Activated T-cell treated with anti-CD3 and anti-CD28 coated beads, Interleukin-2, amount 50 U/mL, for 48 hours (primary cell): Measurements from ENCODE around the gene EFCAB6.

Source experiments
- DNase-seq, 2 experiments: peaks; one replicate each; pipeline ENCODE4 v3.0.0-alpha.2; 2020

The EFCAB6 gene

DNA sequence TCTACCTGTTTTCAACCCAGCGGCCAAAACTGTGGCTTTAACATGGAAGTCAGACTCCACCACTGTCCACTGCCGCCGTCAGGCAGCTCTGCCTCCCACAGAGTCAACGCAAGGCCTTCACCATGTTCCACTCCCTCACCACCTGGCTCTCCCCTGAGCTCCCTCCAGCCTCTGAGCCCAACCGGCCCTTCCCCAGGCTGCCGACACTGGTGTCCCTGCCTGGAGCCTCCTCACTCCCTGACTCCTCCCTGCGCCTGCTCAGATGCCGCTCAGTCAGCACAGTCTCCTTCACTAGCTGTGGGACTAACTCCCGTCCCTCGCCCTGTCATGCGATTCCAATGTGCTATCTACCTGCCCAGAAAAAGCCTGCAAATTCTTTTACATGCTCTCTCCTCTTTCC lies 33.9 kb upstream of the EFCAB6 start:
- DNase-seq, result no peak

DNA sequence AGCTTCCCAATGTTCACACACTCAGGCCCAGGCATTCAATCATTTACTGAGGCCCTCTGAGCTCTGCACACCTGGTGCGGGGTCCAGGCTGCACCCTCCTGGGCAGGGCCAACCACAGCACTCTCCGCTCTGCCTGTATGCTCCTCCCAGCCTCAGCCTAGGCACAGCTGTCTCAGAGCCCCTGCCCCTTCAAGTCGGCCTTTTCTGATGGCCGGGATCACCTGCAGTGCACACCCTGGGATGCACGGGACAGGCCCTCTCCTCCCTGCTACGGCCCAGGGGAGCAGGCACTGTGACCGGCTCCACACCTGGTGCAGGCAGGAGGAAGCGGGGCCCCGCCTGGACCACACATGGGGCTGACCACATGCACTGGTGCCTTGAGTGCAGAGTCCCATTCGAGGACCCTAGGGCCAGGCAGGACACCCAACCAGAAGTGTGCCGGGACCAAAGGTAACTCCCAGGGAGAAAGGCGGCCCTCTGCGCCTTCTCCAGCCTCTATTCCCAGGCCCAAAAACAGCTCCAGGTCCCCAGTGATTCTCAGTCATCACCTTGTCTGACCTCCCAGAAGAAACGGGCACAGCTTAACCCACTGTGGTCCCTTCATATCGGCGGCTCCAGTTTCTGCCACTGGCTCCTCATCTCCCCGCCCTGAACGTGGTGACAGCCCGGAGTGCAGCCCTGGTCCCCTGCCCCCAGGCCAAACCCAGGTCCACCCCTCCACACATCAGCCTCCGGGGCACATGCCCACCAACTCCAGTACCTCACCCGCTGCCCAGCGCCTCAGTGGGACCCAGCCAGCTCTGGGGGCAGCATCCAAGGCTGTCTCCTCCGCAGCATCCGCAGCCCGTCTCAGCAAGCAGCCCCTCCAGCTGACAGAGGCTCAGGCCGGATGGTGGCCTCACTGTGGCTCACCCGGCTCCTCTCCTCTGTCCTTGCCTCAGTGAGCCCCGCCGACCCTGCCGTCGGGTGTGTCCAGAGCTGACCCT lies 32.7 kb upstream of the EFCAB6 start:
- no peak for DNase-seq

DNA sequence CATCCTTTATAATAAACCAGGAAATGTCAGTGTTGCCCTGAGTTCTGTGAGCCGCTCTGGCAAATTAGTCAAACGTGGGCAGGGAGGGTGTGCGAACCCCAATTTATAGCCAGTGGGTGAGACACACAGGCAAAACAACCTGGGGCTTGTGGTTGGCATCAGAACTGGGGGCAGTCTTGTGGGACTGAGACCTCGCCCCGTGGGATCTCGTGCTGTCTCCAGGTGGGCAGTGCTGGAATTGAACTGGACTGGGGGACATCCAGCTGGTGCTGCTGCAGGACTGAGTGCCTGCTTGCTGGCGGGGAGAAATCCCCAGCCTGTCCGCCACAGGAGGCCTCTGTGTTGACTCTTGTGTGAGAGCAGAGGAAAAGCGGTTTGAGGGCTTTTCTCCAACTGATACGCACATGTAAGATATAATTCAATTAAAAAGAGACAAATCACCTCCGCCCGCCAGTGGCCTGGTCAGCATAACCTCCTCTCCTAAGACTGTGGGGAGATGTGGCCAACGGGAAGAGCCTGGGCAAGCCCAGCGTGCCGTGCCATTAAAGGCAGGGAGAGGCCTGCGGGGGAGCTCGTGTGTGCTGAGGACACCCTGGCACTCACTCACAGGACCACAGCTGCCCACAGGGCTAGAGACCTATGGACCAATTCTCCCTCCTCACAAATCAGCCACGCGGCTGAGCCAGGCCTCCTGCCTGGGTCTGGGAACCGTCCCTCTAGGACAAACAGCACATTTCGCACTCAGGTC lies 31.9 kb upstream of the EFCAB6 start:
- DNase-seq, result no peak

DNA sequence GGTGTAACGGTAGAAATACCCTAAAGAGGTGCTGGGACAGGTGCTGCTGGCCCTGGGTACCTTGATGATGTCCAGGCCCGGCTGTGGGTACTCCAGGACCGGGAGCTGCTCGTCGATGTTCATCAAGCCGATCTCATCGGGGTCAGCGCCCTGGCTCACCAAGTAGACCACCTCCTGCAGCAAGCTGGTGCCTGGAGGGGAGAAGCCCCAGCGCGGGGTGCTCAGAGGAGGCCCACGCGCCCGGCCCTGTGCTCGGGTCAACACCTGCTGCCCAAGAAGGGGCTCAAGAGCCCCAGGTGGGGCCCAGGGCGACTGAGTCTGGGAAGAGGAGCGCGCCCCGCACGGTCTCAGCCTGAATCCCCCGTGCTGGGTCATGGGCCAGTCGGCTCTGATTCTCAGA lies 29.6 kb upstream of the EFCAB6 start:
- DNase-seq, result no peak

DNA sequence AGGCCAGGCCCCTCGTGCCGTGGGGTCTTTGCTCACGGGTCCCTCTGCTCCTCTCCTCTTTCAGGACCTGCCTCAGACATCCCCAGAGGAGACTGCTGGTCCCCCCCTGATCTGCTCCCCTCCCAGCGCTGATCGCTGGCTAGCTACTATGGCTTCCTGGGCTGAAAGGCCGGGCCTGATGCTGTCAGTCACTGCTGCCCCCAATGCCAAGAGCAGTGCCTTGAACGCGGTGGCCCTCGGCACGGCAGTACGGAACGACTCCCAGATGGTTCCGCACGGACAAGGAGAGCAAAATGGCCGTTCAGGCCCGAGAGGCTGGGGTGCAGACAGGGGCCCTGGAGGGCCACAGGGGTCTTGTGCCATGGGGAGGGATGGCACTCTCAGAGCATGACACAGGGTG lies 28.7 kb upstream of the EFCAB6 start:
- DNase-seq, result no peak

DNA sequence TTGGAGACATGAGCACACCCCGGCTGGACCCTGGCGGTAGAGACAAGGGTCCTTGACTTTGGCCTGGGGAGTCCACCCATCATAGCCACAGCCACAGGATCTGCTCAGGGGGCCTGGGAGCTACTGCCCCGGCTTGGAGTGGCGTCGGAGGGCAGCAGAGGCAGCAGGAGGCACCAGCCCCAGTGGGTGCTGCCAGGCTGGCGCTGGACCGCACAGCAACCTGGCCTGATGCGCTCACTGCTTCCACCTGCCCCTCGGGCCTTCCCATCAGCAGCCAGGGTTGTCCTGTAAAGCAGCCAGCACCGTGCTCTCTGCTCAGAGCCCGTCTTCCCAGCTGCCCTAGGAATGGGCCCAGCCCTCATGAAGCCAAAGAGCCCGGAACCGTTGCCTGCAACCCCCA lies 28.3 kb upstream of the EFCAB6 start:
- DNase-seq, result no peak

DNA sequence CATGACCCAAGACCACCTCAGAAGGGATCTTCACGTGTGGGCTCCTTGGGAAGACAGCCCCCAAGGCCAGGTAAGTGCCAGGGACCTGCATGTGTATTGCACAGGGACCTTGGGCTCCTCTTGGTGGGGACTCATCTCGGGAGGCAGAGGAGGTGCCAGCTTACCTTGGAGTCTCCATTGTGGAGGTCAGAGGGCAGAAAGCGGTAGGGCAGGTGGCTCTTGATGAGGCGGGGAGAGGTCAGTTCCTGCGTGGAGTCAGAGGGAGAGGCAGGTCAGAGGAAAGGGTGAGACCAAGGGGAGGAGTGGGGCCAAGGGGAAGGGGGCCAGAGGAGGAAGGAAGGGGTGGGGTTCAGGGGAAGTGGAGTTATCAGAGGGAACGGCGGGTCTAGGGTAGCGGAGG lies 27.7 kb upstream of the EFCAB6 start:
- DNase-seq, result no peak

DNA sequence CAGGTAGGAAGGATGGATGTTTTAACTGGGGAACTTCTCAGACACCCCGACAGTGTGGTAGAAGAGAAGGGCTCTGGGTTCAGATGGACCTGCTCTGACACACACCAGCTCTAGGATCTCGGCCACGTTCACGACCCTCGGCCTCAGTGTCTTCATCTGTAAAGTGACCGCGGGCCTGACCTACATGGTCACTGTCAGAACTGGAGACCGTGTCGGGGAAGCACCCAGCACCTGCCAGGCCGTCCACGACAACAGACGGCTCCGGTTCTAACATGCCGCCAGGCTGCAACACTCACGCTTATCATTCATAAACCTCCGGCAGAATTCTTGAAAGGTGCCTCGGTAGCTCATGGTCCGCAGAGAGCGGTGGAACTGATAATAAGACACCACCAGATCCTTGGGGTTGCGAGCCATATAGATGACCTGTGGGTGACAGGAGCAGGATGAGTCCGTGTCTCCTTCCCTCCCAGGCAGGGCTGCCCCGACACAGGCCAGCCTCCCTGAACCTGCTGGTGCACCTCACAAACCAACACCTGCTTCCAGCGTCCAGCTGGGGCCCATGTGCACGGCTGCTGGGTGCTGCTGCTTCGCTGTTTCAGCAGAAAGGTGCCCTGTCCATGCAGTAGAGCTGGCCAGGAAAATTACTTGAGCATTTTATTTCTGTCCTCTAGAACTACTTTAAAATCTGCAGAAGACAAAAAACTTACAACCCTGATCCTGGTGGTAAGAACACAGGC lies 26.6 kb upstream of the EFCAB6 start:
- no peak for DNase-seq

DNA sequence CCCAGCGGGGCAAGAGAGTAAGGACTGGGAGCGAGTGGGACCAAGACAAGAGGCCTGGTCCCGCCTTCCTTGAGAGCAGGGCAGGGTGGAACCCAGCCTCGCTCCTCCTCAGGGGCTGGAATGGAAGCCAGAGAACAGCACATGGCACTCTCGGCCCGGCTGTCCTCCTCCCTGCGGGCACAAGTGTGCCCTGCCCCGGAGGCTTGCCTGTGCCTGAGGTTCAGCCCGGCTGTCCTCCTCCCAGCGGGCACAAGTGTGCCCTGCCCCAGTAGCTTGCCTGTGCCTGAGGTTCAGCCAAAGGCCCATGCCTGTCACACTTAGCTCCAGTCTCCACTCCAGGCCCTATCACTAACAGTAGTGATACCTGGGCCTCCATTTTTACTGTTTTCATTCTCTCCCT lies 26.1 kb upstream of the EFCAB6 start:
- DNase-seq, result no peak

DNA sequence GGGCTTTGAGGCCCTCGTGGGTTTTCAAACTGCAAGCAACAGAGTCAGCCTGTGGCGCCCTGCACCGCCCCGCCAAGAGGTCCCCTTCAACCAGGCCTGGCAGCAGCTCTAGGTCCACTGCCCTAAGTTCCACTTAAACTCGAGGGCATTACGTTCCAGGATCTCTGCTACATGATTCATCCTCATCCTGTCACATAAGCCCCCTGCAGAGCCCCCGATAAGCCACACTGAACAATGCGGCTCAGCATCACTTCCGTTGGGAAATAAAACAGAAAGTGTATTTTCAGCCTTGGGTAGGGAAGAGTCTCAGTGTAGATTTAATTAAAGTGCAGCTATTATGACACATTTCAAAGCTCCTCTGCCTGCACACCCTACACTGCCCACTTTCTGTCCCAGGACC lies 25.6 kb upstream of the EFCAB6 start:
- no peak for DNase-seq

DNA sequence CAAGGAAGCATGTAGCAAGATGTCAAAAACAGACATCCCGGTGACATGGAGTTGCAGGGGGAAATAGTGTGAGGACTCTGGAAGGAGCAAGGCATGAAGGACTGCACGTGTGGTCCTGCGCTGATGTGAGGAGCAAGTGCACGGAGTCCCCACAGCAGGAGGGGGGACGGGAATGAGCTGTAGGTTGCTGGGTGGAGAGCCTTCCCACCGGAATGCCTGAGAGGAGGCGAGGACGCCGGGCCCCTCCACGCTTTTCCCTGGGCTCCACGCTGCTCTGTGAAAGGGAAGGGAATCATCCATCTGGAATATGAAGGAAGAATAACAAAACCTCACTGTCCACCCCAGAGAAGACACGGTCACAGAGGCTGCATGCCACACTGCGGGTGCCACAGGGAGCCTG lies 23.6 kb upstream of the EFCAB6 start:
- DNase-seq, result no peak

DNA sequence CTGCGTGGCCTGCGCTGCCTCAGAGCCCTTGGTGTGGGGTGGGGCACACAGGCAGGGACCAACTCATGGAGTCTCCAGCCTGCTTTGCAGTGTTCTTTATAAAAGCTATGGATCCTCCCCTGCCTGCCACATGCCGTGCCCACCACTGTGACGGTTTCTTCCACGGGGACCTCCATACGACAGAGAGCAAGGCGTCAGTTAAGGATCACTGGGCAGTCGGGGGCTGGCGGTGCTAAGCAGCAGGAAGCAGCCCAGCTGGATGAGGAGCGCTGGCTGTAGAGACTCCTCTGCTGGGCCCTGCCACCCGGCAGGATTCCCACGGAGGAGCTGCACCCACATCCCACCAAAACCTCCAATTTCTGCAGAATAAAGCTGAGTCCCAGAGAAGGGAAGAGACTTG lies 23.1 kb upstream of the EFCAB6 start:
- DNase-seq, result no peak

DNA sequence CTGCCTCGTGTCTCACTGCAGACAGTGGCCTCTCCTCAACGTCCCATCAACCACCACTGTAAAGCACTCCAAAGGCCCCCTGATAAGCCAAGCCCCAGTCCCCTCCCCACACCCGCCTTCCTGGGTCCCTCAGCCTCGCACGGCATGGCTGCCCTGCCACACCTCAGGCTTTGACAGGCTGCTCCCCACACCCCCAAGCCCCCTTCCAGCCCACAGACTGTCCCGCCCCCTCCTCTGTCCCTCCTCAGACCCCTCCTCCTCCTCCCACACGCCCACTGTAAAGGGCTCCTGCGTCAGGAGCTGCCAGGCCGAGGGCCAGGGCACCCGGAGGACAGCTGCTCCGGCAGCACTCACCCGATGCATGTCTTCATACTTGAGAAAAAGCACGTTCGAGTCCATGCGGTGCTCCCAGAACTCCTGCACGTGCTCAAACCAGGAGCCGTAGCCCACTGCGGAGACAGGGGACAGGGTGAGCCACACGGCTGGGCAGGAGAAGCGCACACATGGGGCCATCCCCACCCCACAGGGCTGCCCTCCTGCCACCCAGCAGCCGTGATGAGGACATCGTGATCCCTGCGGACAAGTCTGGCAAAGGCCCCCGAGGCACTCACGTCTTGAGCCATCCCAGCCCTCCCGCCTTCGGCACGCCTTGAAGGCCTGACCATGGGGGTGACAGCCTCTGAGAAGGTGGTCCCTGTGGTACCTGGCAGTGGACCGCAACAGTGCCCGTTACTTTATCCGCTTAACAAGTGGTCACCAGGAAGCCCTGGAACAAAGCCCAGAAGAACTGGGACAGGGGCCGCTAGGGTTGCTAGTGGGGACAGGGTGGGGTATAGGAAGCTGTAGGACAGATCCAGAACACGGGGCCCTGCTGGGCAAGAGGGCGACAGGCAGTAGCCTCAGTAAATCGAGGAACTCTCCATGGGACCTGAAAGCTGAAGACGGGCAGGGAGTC lies 21.5 kb upstream of the EFCAB6 start:
- DNase-seq, result no peak

DNA sequence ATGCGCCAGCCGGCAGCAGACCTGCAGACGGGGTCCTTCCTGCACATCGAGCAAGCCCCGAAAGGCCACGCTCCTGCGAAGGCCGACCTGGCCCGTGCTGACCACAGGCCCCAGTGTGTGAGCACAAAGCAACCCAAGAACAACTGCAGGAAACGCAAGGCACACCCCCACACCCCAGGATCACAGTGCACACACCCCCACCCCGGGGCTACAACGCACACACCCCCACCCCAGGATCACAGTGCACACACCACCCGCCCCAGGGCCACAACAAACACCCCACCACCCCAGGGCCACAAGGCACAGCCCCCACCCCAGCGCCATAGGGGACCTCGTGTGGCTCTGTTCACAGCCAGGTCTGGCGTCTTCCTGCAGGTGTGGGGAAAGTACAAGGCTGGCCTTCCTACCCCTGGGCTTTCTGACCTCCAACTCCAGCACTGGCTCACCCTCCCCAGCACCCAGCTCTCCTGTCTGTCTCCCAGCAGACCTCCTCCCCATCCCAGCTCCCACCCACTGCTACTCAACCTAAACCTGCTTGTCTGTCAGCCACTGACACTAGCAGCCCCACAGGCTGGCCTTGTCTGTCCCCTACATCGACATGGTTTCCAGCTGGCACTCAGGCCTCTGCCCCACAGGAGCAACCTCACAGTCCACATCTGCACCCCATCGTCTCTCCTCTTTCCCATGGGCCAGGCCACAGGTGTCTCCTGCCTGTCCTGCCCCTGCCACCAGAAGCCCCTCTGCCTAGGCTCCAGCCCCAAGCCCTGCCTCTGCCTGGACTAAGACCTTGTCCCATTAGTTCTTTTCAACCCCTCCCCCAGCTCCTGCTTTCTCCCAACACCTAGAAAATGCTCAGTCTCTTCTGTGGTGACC lies 20.5 kb upstream of the EFCAB6 start:
- DNase-seq, result no peak

DNA sequence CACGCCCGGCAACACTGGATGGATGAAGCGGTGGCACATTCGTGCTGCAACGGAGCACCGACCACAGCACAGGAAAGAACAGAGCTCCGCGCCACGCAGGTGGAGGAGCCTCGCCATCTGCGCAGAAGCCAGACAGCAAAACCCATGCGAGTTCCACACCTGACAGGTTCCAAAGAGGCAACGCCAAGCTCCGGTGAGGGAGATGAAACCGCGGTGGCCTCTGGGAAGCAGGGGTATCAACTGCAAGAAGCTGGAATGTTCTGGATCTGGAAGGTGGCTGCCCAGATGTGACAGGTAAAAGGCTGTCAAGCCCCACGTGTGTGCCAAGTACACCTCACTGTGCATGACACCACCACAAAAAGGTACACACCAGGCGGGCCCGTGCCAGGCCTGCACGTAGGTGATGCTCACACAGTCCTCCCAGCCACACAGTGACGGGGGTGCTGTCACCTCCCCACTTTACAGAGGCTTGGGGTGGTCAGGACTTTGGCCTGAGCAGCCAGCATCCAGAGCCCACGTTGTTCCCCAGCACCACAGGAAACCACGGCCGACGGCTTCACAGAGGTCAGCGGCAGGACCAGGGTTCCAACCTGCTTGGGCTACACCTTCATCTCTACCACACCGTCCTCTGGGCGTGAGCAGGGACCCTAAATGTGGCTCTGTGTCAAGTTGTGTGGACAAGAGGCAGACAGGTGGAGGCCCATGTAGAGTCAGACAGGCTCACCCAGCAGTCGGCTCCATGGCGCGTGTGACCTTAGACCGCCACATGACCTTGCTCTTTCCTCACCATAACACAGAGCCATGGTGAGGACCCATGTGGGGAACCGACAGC lies 19.7 kb upstream of the EFCAB6 start:
- DNase-seq, result no peak

DNA sequence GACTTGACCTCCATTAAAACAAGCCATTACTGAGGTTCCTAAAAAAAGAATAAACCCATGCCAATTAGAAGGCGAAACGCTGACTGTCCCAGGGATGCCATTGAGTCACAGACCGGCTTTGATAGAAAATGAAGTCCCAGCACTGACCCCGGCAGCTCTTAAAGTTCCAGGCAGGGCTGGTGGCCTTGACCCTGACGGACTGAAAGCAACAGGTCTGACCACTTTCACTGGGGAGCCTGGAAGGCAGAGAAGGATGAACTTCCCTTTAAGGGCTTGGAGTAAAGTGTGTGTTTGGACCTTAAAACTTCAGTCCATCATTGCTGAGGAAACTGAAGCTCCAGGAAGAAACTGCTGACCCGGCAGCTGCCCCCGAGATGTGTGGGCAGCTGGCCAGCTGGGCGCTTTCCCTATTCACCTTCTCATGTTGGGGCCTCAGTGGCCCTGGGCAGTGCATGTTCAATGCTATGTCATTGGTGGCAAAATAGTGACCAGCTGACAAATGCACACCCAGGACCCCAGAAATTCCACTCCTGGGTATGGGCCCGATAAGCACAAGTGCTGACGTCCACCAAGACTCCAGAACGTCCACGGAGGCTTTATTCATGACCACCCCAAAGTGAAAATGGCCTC lies 18.9 kb upstream of the EFCAB6 start:
- no peak for DNase-seq

DNA sequence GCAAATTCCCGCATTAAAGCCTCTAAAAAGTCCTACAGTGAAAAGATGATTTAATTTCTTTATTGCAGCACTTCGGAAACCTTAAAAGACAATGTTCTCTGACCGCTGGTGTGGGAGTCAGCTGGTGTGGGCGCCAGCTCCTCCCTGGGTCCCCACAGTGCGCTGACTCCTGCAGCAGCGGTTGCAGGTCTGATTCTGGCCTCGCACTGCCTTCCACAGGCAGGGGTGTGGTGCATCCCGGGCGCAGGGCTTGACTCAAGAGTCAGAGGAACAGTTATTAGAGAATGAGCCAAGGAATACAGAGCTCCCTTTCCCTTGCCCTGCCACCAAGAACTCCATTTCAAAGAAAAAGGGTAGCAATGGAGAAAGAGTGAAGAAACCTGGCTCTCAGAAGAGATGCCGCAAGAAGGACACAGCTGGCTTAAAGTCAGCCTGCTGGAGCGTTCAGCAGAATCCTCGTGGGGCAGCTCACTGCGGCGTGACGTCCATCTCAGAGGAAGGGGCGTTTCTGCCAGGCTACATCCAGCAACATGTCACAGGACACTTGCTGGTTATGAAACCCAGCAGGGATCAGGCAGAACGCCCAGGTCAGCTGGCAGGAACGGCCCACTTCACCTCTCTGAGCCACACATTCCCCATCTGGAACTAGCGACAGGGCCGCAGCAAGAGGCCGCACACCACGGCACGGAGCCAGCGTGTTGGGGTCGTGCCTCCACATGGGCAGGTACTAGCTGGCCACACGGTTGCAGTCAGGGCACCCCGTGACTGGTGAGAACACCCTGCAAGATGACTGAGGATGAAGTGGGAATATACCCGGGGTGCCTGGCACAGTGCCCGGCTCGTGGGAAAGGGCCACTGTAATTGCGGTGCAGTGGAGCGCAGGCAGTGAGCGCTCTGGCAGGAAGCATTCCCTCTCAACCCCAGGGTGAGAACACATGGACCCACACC lies 18.1 kb upstream of the EFCAB6 start:
- DNase-seq, result no peak

DNA sequence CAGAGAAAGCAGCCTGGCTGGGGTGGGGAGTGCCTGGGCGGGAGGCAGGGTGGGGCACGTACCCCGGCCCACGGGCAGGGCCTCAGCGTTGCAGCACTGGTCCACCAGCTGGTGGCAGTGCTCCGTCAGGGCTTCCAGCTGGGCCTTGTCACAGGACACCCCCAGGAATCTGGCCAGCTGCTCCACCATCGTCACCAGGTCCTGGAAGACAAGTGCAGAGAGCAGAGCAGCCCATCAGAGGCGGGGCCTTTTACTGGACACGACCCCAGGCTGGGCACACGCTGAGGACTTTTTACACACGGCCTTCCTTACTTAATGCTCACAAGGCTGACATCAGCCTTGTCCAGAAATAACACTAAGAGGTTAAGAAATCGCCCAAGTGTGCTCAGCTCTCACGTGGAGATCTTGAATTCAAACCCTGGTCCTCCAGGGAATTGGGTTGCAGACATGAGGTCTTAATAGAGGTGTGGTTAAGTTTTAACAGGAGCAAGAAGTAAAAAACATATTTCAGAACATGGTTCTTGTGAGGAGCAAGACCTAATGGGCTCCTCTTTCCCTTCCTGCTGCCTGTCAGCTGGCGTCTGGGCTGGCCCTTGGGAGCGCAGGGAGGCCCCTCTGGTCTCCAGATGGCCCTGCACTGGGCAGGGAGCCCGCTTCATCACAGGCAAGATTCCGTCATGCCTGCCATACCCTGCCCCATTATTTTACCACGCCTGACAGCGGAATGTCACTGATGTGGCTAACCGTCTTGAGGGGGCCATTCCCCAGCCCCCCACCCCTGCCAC lies 17.1 kb upstream of the EFCAB6 start:
- DNase-seq, result no peak
